ENCODE measurements around the gene ZNF135.

GRCh38 chr19:58063712-58064111, 4.6 kb downstream of the ZNF135 start:
- TF ChIP-seq, protein P1, sequence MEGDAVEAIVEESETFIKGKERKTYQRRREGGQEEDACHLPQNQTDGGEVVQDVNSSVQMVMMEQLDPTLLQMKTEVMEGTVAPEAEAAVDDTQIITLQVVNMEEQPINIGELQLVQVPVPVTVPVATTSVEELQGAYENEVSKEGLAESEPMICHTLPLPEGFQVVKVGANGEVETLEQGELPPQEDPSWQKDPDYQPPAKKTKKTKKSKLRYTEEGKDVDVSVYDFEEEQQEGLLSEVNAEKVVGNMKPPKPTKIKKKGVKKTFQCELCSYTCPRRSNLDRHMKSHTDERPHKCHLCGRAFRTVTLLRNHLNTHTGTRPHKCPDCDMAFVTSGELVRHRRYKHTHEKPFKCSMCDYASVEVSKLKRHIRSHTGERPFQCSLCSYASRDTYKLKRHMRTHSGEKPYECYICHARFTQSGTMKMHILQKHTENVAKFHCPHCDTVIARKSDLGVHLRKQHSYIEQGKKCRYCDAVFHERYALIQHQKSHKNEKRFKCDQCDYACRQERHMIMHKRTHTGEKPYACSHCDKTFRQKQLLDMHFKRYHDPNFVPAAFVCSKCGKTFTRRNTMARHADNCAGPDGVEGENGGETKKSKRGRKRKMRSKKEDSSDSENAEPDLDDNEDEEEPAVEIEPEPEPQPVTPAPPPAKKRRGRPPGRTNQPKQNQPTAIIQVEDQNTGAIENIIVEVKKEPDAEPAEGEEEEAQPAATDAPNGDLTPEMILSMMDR (IDR thresholded peaks at IDR 0.05): no peak
- no peak for TF ChIP-seq POLR2A (IDR thresholded peaks at IDR 0.05)
